ENCODE data around the gene NACA2. TPM values are rescaled to one million over a fixed set of nuclear protein-coding genes. Genes with fewer than 3 reads are reported as not detected.

NACA2 gene
- total and polyA plus RNA-seq, 2 of the 4 experiments (the other 2 are of a cell fraction): not detected

DNA sequence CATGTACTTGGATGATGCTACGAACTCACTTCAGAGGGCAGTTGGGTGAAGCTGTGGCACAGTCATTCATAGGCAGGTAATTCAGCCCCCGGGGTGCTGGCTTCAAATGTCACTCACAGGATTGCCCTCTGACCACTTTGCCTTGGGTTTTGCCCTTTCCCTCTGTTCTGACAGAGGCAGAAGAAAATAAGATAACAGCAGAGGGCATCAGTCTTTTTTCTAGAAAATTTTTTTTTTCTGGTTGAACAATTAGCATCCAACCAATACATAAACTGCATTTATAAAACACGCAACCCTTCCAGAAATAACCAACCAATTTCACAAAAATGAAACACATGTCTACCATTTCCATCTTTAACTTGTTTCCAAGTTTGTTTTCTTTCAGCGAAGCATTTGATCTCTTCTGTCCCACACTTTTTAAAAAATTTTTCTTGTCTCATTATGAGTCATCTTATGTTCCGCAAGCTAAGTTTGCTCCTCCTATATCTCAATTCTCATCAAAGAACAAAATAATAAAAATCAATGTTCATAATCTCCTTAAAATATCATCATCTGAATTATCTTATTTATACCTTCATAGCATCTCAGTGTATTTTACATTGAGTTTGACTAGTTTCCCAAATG is 15.6 kb downstream of the NACA2 start:
- Histone ChIP-seq H3K23ac (ENCODE audit: low read depth, low read length) (no peak overlapping the region), H2BK5ac (ENCODE audit: low read depth, low read length, poor library complexity, severe bottlenecking) (no peak overlapping the region), H3K9me3 (ENCODE audit: control insufficient read depth, insufficient read depth, low read length) (peaks cover 3% of the 10 kb centered on the region; the same call in 1 of the 2 replicates), H3K36me3 (ENCODE audit: control insufficient read depth, insufficient read depth, low read length) (no peaks in the 10 kb centered on the region), H2AK9ac (replicated peaks; ENCODE audit: low read depth, low read length, poor library complexity) (no peak overlapping the region), H2BK15ac (ENCODE audit: low read depth, low read length) (no peak overlapping the region), H3K18ac (ENCODE audit: low read depth, low read length) (no peak overlapping the region), H3K14ac (replicated peaks; ENCODE audit: low read depth, low read length) (no peak overlapping the region), H3K9me1 (ENCODE audit: insufficient read depth, low read length) (no peaks in the 10 kb centered on the region), H3K56ac (ENCODE audit: extremely low read depth, insufficient read depth, low read length) (no peak overlapping the region), H3K27ac (ENCODE audit: insufficient read depth, low read length) (no peak overlapping the region), H3K4me2 (ENCODE audit: low read depth, low read length) (no peak overlapping the region), H3K4me1 (ENCODE audit: control insufficient read depth, insufficient read depth, low read length) (peaks cover 2% of the 10 kb centered on the region; the same call in 1 of the 2 replicates), H3K4ac (ENCODE audit: low read depth, low read length) (no peak overlapping the region), H3K4me3 (ENCODE audit: insufficient read depth, low read depth, low read length) (no peak overlapping the region), H4K8ac (ENCODE audit: low read depth in 2 of 2, low read length in 2 of 2) (no peak overlapping the region), H2BK120ac (ENCODE audit: low read depth, low read length) (no peak overlapping the region), H2AK5ac (ENCODE audit: low read depth, low read length) (no peak overlapping the region), H3K9ac (ENCODE audit: low read depth, low read length) (no peak overlapping the region), H3K27me3 (ENCODE audit: control insufficient read depth, insufficient read depth, low read length) (no peaks in the 10 kb centered on the region; the same call in 1 of the 2 replicates), H3K79me1 (ENCODE audit: low read depth in 1 of 2, low read length in 2 of 2) (no peaks in the 10 kb centered on the region), H2AFZ (replicated peaks; ENCODE audit: low read length, poor library complexity) (peak overlapping the region; percentile 56), H2BK20ac (ENCODE audit: low read depth, low read length) (no peak overlapping the region), H4K91ac (ENCODE audit: insufficient read depth, low read depth, low read length) (no peak overlapping the region), H4K5ac (ENCODE audit: low read depth, low read length) (no peak overlapping the region), H4K20me1 (ENCODE audit: insufficient read depth, low read length) (no peaks in the 10 kb centered on the region)
- 56% methylated on average over 4 of the region's 5 CpGs; no CpG with 5 or more reads in 1 of the 2 experiments for WGBS, 2 experiments (ENCODE audit: extremely low coverage in 2 of 2, insufficient read length in 1 of 2)
- TF ChIP-seq FOS (IDR thresholded peaks at IDR 0.05; ENCODE audit: low read depth, low read length) (no peak), RFX5 (IDR thresholded peaks at IDR 0.05; ENCODE audit: low read depth, low read length) (no peak), BHLHE40 (IDR thresholded peaks at IDR 0.05; ENCODE audit: low read depth, low read length) (no peak), RAD21 (IDR thresholded peaks at IDR 0.05; ENCODE audit: low read length) (no peak), NFE2L2 (IDR thresholded peaks at IDR 0.05; ENCODE audit: low read depth, low read length) (no peak)
- ChIA-PET CTCF (interaction anchor here (1.5 kb wide), 1 partner anchor 158 kb away, joined by 6 read pairs; no protein-coding TSS in a partner anchor), POLR2A (ENCODE audit: unreplicated experiment) (interaction anchor here (0.6 kb wide), 1 partner anchor 162 kb away, joined by 3 read pairs; no protein-coding TSS in a partner anchor)
- in situ Hi-C loops (cut with MboI; ENCODE audit: low sequenced_read_pairs) (no loop called here), intact Hi-C loops (cut with micrococcal nuclease) (no loop called here), dilution Hi-C loops (cut with HindIII; ENCODE audit: low sequenced_read_pairs, unreplicated experiment) (no loop called here)
- DNase-seq (peak; percentile 25), ATAC-seq (ENCODE audit: low read depth) (peak; percentile 13; the same call in 1 of the 2 replicates)
- no TSS peak for BruUV-seq (replicated peaks)

Measured in IMR-90 (cell line).